Measurements from ENCODE around the gene MYO5B.
A peak's percentile ranks its signal among the peaks of the same experiment; 100 is the strongest.
"Not testable (repeated sequence)": the region's sequence is repeated elsewhere in the genome, so short reads cannot be mapped to it uniquely, and the experiment has no call there.

The MYO5B gene

DNA sequence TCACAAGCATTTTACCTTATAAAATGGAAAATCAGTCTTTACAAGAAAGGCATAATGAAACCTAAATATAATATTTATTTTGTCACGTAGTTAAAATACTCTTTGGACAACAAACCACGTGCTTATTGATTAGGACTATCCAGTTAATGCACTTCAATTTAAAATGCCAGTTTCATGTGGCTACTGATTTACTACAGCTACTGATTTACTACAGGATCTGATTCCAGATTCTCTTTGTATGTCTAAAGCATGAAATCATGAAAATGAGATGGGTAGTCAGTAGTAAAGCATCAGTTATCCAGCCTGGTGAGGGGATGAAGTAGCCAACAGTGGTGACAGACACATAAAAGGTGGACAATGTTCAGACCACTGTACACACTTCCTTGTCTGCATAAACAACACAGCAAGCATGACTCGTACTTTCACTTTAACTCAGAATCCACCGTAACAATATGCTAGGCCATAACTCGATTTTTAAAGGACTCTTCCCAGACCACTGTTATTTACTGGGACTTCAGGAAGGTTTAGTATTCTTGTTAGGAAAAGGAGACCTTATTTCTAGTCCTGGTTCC, 406.5 kb downstream of the MYO5B start:
- no peak for DNase-seq (ENCODE audit: low read depth)
- no peak for TF ChIP-seq MYC (IDR thresholded peaks at IDR 0.05; ENCODE audit: low read depth, low read length)
- TF ChIP-seq, protein P1, sequence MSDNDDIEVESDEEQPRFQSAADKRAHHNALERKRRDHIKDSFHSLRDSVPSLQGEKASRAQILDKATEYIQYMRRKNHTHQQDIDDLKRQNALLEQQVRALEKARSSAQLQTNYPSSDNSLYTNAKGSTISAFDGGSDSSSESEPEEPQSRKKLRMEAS (IDR thresholded peaks at IDR 0.05; ENCODE audit: low read depth, low read length): no peak
- TF ChIP-seq, protein P2, sequence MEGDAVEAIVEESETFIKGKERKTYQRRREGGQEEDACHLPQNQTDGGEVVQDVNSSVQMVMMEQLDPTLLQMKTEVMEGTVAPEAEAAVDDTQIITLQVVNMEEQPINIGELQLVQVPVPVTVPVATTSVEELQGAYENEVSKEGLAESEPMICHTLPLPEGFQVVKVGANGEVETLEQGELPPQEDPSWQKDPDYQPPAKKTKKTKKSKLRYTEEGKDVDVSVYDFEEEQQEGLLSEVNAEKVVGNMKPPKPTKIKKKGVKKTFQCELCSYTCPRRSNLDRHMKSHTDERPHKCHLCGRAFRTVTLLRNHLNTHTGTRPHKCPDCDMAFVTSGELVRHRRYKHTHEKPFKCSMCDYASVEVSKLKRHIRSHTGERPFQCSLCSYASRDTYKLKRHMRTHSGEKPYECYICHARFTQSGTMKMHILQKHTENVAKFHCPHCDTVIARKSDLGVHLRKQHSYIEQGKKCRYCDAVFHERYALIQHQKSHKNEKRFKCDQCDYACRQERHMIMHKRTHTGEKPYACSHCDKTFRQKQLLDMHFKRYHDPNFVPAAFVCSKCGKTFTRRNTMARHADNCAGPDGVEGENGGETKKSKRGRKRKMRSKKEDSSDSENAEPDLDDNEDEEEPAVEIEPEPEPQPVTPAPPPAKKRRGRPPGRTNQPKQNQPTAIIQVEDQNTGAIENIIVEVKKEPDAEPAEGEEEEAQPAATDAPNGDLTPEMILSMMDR (IDR thresholded peaks at IDR 0.05; ENCODE audit: low read depth, low read length): no peak
- no peak overlapping the region for H3K4me3 ChIP-seq (ENCODE audit: low read depth, low read length)

DNA sequence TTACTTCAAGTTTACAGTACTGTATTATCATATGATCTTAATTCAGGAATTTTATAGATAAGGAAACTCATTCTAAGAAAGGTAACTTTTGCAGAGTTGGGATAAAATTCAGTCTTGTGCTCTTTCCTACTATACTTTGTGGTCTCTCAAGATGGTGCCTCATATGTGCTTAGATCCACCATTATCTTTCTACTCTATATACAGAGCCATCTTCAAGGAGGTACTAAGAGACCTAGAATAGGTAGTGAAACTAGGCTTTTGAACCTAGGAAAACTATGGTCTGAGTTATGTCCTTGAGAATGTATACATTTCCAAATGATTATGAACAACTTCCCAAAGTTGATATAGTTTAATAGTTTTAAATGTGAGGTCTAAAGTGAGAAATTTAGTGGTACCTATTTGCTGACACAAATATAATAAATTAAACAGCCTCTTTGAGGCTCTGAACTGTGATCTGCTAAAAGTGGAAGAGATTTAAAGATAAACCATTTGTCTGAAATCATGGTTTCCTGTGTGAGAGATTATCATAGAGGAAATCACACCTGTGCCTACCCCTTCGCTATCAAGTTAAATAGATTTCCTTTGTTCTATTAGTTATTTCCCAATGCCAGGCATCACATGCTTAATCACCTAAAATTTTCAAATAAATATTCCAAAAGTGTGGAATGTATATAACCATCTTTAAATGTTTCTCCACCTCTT, 408.8 kb downstream of the MYO5B start:
- no peak overlapping the region for H3K4me3 ChIP-seq (ENCODE audit: low read depth, low read length)
- no peak for TF ChIP-seq MYC (IDR thresholded peaks at IDR 0.05; ENCODE audit: low read depth, low read length)
- TF ChIP-seq POLR2A (IDR thresholded peaks at IDR 0.05; ENCODE audit: extremely low read depth, insufficient read length): no peak
- TF ChIP-seq, protein P2 (IDR thresholded peaks at IDR 0.05; ENCODE audit: low read depth, low read length): no peak
- TF ChIP-seq, protein P1 (IDR thresholded peaks at IDR 0.05; ENCODE audit: low read depth, low read length): no peak
- DNase-seq (ENCODE audit: low read depth): no peak

DNA sequence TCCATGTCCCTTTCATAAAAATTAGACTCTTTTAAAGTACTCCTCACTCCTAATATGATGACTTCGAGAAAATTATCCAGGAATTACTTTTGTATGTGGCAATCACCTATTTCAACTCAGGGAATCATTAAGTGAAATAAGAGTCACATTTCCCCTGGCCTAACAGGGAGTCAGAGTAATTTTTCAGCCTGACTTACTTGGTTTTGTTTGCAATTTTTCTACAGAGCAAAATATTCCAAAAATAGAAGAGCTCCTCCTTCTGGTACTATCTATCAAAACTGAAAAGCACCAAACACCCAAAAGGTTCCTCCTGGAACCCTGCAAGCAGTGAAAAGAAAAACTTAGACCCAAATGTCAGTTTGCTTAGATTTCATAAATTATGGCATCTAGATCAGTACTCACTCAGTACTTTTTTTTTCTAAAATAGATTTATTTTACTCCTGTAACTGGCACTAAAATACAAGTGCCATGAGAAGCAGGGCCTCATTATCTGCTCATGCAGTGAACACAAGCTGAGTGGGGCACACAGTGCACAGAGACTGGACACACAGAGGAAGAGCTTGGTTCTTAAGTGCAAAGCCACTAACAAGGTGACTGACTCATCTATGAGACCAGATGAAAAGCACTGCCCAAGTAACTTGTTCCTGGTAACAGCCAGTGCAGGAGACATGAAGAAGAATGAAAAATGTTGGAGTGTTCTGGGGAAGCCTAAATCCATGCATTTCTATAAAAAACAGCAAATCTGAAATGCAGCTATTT, 410.3 kb downstream of the MYO5B start:
- DNase-seq (ENCODE audit: low read depth): no peak
- TF ChIP-seq MYC (IDR thresholded peaks at IDR 0.05; ENCODE audit: low read depth, low read length) (no peak), POLR2A (IDR thresholded peaks at IDR 0.05; ENCODE audit: extremely low read depth, insufficient read length) (no peak)
- TF ChIP-seq, protein P2 (IDR thresholded peaks at IDR 0.05; ENCODE audit: low read depth, low read length): no peak
- TF ChIP-seq, protein P1 (IDR thresholded peaks at IDR 0.05; ENCODE audit: low read depth, low read length): no peak
- H3K4me3 ChIP-seq (ENCODE audit: low read depth, low read length): no peak overlapping the region

DNA sequence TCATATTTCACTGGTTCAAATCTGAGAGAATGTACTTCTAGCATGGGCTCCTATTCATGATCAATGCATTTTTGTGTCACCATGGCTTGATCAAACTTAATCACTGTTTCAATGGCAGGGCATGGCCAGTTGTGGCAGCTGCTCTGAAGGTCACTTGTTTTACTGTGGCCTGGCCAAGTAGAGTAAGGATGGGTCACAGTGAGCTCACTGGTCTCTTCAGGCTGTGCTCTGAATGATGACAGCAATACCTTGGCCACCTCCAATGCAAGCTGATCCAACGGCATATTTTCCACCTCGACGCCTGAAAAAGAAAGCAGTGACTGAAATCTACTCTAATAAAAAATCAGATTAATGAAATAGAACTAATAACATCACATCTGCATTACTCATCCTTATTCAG, 411.3 kb downstream of the MYO5B start:
- DNase-seq (ENCODE audit: low read depth): not testable (repeated sequence)

DNA sequence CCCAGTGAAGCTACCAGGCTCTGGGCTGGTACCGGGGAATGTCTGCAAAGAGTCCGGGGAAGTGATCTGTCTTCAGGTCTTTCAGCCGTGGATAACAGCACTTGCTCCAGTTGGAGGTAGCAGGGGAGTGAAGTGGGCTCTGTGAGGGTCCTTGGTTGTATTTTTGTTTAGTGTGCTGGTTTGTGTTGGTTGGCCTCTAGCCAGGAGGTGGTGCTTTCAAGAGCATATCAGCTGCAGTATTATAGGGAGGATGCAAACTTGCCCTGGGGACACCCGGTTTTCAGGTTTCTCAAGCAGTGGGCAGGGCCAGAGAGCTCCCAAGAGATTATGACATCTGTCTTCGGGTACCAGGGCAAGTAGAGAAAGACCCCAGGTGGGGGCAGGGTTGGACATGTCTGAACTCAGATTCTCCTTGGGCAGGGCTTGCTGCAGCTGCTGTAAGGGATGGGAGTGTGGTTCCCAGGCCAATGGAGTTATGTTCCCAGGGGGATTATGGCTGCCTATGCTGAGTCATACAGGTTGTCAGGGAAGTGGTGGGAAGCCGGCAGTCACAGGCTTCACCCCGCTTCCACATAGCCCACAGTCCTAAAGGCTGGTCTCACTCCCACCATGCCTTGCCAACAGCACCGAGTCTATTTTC, 416.0 kb downstream of the MYO5B start:
- no peak overlapping the region for H3K4me3 ChIP-seq (ENCODE audit: low read depth, low read length)
- TF ChIP-seq MYC (IDR thresholded peaks at IDR 0.05; ENCODE audit: low read depth, low read length) (no peak), POLR2A (IDR thresholded peaks at IDR 0.05; ENCODE audit: extremely low read depth, insufficient read length) (no peak)
- TF ChIP-seq, protein P1 (IDR thresholded peaks at IDR 0.05; ENCODE audit: low read depth, low read length): no peak
- TF ChIP-seq, protein P2 (IDR thresholded peaks at IDR 0.05; ENCODE audit: low read depth, low read length): no peak
- DNase-seq (ENCODE audit: low read depth): peak; percentile 56

More for the DNA sequence above, 411.3 kb downstream of the MYO5B start:
- not testable (repeated sequence) for H3K4me3 ChIP-seq (ENCODE audit: low read depth, low read length)

Data from NB4 (cell line).